Choroid plexus epithelial cell (primary cell): ENCODE measurements around the gene NFE2L1.

Experiments used
- DNase-seq: peaks from one replicate; pipeline ENCODE4 v3.0.0-alpha.2; 2010; ENCODE audit warnings: low read depth
- H3K4me3 ChIP-seq: 2 replicates; pipeline ENCODE4 v1.5.1; 2011; ENCODE audit warnings: low read depth, mild to moderate bottlenecking, control low read depth, low read length, moderate library complexity
- TF ChIP-seq, protein P1 (sequence below): conservative IDR thresholded peaks from 2 replicates; pipeline ENCODE4 v1.5.1; 2011; ENCODE audit warnings: low read depth, mild to moderate bottlenecking, control low read depth, inconsistent platforms, low read length, moderate library complexity

NFE2L1 gene

DNA sequence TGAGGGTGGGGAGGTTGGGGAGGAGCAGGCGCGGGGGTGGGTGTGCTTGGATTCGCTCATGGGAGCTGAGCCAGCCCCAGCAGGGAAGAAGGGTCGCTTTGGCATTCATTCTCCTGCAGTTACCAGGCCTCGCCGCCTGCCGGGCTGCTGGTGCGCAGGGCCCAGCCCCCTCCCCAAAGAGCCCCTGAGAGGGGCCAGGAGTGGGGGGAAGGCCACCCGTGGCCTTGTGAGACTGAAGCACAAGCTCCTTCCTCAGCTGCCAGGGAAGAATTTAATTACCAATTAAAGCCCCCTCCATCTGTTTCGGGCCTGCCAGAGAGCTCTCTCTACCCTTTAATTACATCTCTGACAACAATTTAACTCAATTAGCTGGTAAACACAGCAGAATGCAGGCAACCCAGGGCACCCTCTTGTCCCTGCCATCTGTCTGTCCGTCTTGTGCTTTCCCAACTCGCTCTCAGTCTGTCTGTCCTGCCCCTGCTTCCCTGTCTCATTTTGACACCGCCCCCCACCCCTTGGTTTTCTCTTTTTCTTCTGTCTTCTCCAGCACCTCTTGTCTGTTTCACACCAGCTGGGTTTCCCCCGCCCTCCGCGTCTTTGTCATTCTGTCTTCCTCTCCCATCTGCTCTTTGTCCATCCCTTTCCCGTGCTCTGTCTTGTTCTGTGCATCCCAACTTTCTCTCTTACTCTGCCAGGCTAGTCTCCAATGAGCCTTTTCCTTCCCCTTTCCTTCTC is 44.6 kb upstream of the NFE2L1 start:
- TF ChIP-seq, protein P1, sequence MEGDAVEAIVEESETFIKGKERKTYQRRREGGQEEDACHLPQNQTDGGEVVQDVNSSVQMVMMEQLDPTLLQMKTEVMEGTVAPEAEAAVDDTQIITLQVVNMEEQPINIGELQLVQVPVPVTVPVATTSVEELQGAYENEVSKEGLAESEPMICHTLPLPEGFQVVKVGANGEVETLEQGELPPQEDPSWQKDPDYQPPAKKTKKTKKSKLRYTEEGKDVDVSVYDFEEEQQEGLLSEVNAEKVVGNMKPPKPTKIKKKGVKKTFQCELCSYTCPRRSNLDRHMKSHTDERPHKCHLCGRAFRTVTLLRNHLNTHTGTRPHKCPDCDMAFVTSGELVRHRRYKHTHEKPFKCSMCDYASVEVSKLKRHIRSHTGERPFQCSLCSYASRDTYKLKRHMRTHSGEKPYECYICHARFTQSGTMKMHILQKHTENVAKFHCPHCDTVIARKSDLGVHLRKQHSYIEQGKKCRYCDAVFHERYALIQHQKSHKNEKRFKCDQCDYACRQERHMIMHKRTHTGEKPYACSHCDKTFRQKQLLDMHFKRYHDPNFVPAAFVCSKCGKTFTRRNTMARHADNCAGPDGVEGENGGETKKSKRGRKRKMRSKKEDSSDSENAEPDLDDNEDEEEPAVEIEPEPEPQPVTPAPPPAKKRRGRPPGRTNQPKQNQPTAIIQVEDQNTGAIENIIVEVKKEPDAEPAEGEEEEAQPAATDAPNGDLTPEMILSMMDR = no peak
- no peak overlapping the region for H3K4me3 ChIP-seq
- DNase-seq = no peak

DNA sequence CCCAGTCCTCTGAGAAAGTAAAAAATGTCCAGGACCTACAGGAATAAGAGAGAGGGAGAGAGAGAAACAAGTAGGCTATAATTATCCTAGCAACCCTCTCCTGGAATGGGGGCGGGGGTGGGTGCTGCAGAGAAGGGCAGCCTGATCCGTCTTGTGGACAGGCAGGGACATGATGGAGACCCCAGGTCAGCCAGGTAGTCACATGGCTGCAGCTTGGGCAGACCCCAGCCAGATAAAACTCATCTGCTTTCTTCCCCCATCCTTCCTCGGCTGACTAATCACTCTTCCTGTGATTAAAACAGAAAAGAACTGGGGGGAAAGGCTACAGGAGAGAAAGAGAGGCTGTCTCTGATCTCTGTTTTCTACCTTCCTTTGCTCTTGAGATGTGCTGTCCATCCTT is 43.2 kb upstream of the NFE2L1 start:
- DNase-seq = no peak
- TF ChIP-seq, protein P1 = no peak

DNA sequence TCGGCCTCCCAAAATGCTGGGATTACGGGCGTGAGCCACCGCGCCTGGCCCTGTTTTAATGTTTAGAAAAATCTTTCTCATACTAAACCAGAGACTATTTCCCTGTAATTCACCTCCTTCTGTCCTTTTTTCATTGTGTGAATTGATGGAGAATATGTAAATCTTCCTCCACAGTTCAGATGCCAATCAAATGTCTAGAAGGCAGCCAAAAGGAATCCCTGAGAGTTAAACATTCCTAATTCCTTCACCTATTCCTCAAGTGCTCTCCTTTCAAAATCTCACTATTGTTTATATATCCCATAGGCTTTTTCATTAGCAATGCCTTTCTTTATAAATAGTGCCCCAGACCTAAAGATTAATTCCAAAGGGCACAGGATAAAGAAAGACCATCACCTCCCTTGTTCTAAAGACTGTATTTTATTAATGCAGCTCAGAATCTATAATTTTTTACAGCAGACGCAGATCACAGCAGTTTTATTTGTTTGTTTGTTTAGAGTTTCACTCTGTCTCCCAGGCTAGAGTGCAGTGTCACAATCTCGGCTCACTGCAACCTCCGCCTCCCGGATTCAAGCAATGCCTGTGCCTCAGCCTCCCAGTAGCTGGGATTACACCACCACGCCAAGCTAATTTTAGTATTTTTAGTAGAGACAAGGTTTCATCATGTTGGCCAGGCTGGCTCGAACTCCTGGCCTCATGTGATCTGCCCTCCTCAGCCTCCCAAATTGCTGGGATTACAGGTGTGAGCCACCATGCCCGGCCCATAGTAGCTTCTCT is 41.0 kb upstream of the NFE2L1 start:
- no peak for DNase-seq
- TF ChIP-seq, protein P1 = no peak
- no peak overlapping the region for H3K4me3 ChIP-seq

More for the DNA sequence above, 43.2 kb upstream of the NFE2L1 start:
- H3K4me3 ChIP-seq = no peak overlapping the region

DNA sequence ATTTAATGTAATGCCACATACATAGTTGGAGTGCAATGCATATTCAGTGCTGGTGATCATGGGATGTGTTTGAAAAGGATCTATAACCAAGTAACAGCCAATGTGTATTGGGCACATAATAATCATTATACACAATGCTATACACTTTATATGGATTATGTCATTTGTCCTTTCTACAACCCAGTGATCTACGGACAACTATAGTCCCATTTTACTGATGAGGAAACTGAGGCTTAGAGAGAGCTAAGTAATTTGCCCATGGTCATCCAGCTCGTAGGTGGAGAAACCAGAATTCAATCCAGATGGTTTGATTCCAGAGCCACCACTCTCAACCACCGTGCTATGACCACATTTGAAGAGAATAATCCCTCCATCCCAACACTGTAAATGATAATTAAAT is 38.0 kb upstream of the NFE2L1 start:
- H3K4me3 ChIP-seq = no peak overlapping the region
- DNase-seq = no peak
- TF ChIP-seq, protein P1 = no peak

DNA sequence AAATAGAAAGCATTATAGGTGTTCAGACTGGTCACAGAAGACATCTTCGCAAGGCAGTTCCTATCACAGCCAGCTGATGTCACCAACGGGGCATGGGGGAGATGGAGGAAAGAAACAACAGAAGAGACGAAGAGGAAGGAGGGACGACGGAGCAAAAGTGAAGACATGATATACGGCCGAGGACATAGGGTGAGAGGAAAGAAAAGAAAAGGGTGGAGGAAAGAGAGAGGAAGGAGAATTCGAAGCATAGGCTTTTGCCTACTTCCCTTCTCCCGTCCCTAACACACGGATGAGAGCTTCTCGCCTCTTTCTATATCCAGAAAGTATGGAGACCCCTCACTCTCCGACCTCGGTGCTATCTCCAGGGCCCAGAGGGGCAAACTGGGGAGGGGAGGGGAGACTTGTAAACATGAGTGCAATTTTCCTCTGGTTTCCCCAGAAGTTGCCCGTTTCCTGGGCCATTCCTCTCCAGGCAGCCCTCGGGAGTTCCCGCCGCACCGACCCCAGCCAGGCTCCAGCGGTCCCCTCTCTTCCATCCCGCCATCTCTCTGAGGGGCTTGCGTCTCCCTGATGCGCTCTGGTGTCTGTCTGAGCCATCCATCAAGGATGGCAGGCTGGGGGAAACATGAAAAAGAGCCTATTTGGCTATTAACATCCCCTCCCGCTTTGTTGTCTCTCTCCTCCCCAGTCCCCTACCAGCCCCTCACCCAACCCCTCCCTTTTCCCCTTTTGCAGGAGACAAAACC is 36.6 kb upstream of the NFE2L1 start:
- TF ChIP-seq, protein P1 = peak; percentile 74
- H3K4me3 ChIP-seq = peak overlapping the region; percentile 47
- peak; percentile 55 for DNase-seq

DNA sequence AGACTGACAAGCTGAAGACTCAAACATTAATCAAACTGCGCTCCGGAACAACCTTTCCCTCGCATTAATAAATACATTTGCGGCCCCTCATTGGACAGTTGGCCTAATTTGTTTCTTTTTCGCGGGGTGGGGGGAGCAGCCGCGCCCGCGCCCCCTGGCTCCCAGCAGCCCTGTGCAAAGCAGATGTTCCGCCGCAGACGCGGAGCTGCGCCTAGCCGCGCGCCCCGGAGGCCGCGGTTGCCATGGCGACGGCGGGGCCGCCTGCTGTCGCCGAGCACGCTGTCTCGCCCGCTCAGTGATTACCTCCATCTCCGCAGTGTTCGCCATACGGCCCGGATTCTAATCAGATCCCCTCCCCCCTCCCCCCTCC is 36.0 kb upstream of the NFE2L1 start:
- TF ChIP-seq, protein P1 = no peak
- H3K4me3 ChIP-seq = peak overlapping the region; percentile 47
- DNase-seq = peak; percentile 37
